ENCODE data around the gene RTL10.
"Not testable (repeated sequence)": the region's sequence is repeated elsewhere in the genome, so short reads cannot be mapped to it uniquely, and the experiment has no call there.

RTL10 gene

GRCh38 chr22:19842393-19843106 lies 12.1 kb downstream of the RTL10 start:
- Histone ChIP-seq H3K36me3 (ENCODE audit: insufficient read depth, low read depth, low read length) (peaks cover 6% of the 10 kb centered on the region; the same call in 1 of the 2 replicates), H3K27ac (ENCODE audit: low read length) (no peak overlapping the region), H3K9ac (ENCODE audit: low read depth, low read length) (no peak overlapping the region)

GRCh38 chr22:19841641-19842392 lies 12.9 kb downstream of the RTL10 start:
- H3K4me3 ChIP-seq (ENCODE audit: low read length) = no peak overlapping the region

More at GRCh38 chr22:19842393-19843106, 12.1 kb downstream of the RTL10 start:
- Histone ChIP-seq H3K9me3 (ENCODE audit: insufficient read depth, low read depth, low read length) (no peaks in the 10 kb centered on the region), H3K4me3 (ENCODE audit: low read length) (no peak overlapping the region), H3K4me1 (ENCODE audit: insufficient read depth, low read length) (no peaks in the 10 kb centered on the region), H3K27me3 (ENCODE audit: insufficient read depth, low read length) (no peaks in the 10 kb centered on the region)

GRCh38 chr22:19840955-19841640 lies 13.6 kb downstream of the RTL10 start:
- no peak overlapping the region for H3K27ac ChIP-seq (ENCODE audit: low read length)
- no peak overlapping the region for H3K9ac ChIP-seq (ENCODE audit: low read depth, low read length)
- H3K36me3 ChIP-seq (ENCODE audit: insufficient read depth, low read depth, low read length) = no peaks in the 10 kb centered on the region
- no peaks in the 10 kb centered on the region for H3K27me3 ChIP-seq (ENCODE audit: insufficient read depth, low read length)
- H3K4me1 ChIP-seq (ENCODE audit: insufficient read depth, low read length) = no peaks in the 10 kb centered on the region
- H3K4me3 ChIP-seq (ENCODE audit: low read length) = no peak overlapping the region
- H3K9me3 ChIP-seq (ENCODE audit: insufficient read depth, low read depth, low read length) = no peaks in the 10 kb centered on the region

More at GRCh38 chr22:19841641-19842392, 12.9 kb downstream of the RTL10 start:
- Histone ChIP-seq H3K27me3 (ENCODE audit: insufficient read depth, low read length) (no peaks in the 10 kb centered on the region), H3K36me3 (ENCODE audit: insufficient read depth, low read depth, low read length) (no peaks in the 10 kb centered on the region), H3K9me3 (ENCODE audit: insufficient read depth, low read depth, low read length) (no peaks in the 10 kb centered on the region), H3K4me1 (ENCODE audit: insufficient read depth, low read length) (no peaks in the 10 kb centered on the region), H3K27ac (ENCODE audit: low read length) (no peak overlapping the region), H3K9ac (ENCODE audit: low read depth, low read length) (no peak overlapping the region)

- Histone ChIP-seq H3K27ac (ENCODE audit: low read length) (no peak overlapping the region), H3K27me3 (ENCODE audit: insufficient read depth, low read length) (no peaks in the 10 kb centered on the region), H3K4me3 (ENCODE audit: low read length) (no peak overlapping the region), H3K9ac (ENCODE audit: low read depth, low read length) (no peak overlapping the region), H3K36me3 (ENCODE audit: insufficient read depth, low read depth, low read length) (no peaks in the 10 kb centered on the region), H3K4me1 (ENCODE audit: insufficient read depth, low read length) (no peaks in the 10 kb centered on the region), H3K9me3 (ENCODE audit: insufficient read depth, low read depth, low read length) (no peaks in the 10 kb centered on the region)
Measured at GRCh38 chr22:19840059-19840458, 14.6 kb downstream of the RTL10 start.

GRCh38 chr22:19837915-19838314 lies 16.8 kb downstream of the RTL10 start:
- Histone ChIP-seq H3K4me3 (ENCODE audit: low read length) (no peak overlapping the region), H3K36me3 (ENCODE audit: insufficient read depth, low read depth, low read length) (no peaks in the 10 kb centered on the region), H3K27ac (ENCODE audit: low read length) (no peak overlapping the region), H3K9me3 (ENCODE audit: insufficient read depth, low read depth, low read length) (no peaks in the 10 kb centered on the region), H3K27me3 (ENCODE audit: insufficient read depth, low read length) (no peaks in the 10 kb centered on the region), H3K9ac (ENCODE audit: low read depth, low read length) (no peak overlapping the region), H3K4me1 (ENCODE audit: insufficient read depth, low read length) (no peaks in the 10 kb centered on the region)

GRCh38 chr22:19836512-19836911 lies 18.2 kb downstream of the RTL10 start:
- Histone ChIP-seq H3K4me1 (ENCODE audit: insufficient read depth, low read length) (no peaks in the 10 kb centered on the region), H3K36me3 (ENCODE audit: insufficient read depth, low read depth, low read length) (no peaks in the 10 kb centered on the region), H3K9ac (ENCODE audit: low read depth, low read length) (no peak overlapping the region), H3K9me3 (ENCODE audit: insufficient read depth, low read depth, low read length) (no peaks in the 10 kb centered on the region), H3K4me3 (ENCODE audit: low read length) (no peak overlapping the region), H3K27me3 (ENCODE audit: insufficient read depth, low read length) (no peaks in the 10 kb centered on the region), H3K27ac (ENCODE audit: low read length) (no peak overlapping the region)

GRCh38 chr22:19834599-19834998 lies 20.1 kb downstream of the RTL10 start:
- Histone ChIP-seq H3K4me3 (ENCODE audit: low read length) (no peak overlapping the region), H3K36me3 (ENCODE audit: insufficient read depth, low read depth, low read length) (no peaks in the 10 kb centered on the region), H3K9ac (ENCODE audit: low read depth, low read length) (no peak overlapping the region), H3K4me1 (ENCODE audit: insufficient read depth, low read length) (no peaks in the 10 kb centered on the region), H3K27ac (ENCODE audit: low read length) (no peak overlapping the region), H3K9me3 (ENCODE audit: insufficient read depth, low read depth, low read length) (no peaks in the 10 kb centered on the region), H3K27me3 (ENCODE audit: insufficient read depth, low read length) (no peaks in the 10 kb centered on the region)

GRCh38 chr22:19833327-19833726 lies 21.3 kb downstream of the RTL10 start:
- not testable (repeated sequence) for H3K4me3 ChIP-seq (ENCODE audit: low read length); H3K4me1 ChIP-seq (ENCODE audit: insufficient read depth, low read length); H3K27me3 ChIP-seq (ENCODE audit: insufficient read depth, low read length); H3K36me3 ChIP-seq (ENCODE audit: insufficient read depth, low read depth, low read length); H3K9ac ChIP-seq (ENCODE audit: low read depth, low read length); H3K27ac ChIP-seq (ENCODE audit: low read length); H3K9me3 ChIP-seq (ENCODE audit: insufficient read depth, low read depth, low read length)

- Histone ChIP-seq H3K4me1 (ENCODE audit: insufficient read depth, low read length) (no peaks in the 10 kb centered on the region), H3K9ac (ENCODE audit: low read depth, low read length) (no peak overlapping the region), H3K27ac (ENCODE audit: low read length) (no peak overlapping the region), H3K36me3 (ENCODE audit: insufficient read depth, low read depth, low read length) (no peaks in the 10 kb centered on the region), H3K9me3 (ENCODE audit: insufficient read depth, low read depth, low read length) (no peaks in the 10 kb centered on the region), H3K27me3 (ENCODE audit: insufficient read depth, low read length) (no peaks in the 10 kb centered on the region), H3K4me3 (ENCODE audit: low read length) (no peak overlapping the region)
Measured at GRCh38 chr22:19832476-19833108, 22.1 kb downstream of the RTL10 start.

GRCh38 chr22:19831979-19832378 lies 22.7 kb downstream of the RTL10 start:
- not testable (repeated sequence) for H3K27ac ChIP-seq (ENCODE audit: low read length)

GRCh38 chr22:19831016-19831415 lies 23.7 kb downstream of the RTL10 start:
- Histone ChIP-seq H3K9me3 (ENCODE audit: insufficient read depth, low read depth, low read length) (no peaks in the 10 kb centered on the region), H3K36me3 (ENCODE audit: insufficient read depth, low read depth, low read length) (no peaks in the 10 kb centered on the region), H3K4me1 (ENCODE audit: insufficient read depth, low read length) (no peaks in the 10 kb centered on the region), H3K27ac (ENCODE audit: low read length) (no peak overlapping the region), H3K4me3 (ENCODE audit: low read length) (no peak overlapping the region), H3K9ac (ENCODE audit: low read depth, low read length) (no peak overlapping the region), H3K27me3 (ENCODE audit: insufficient read depth, low read length) (no peaks in the 10 kb centered on the region)

More at GRCh38 chr22:19831979-19832378, 22.7 kb downstream of the RTL10 start:
- H3K4me3 ChIP-seq (ENCODE audit: low read length); H3K27me3 ChIP-seq (ENCODE audit: insufficient read depth, low read length); H3K36me3 ChIP-seq (ENCODE audit: insufficient read depth, low read depth, low read length); H3K9ac ChIP-seq (ENCODE audit: low read depth, low read length); H3K9me3 ChIP-seq (ENCODE audit: insufficient read depth, low read depth, low read length); H3K4me1 ChIP-seq (ENCODE audit: insufficient read depth, low read length): not testable (repeated sequence)
